Mesendoderm (in vitro differentiated cells): ENCODE results near the gene SYT1.

Source experiments
- DNase-seq: peaks from one replicate; pipeline ENCODE4 v3.0.0; 2013
- H2AK5ac ChIP-seq: 2 replicates; pipeline ENCODE4 v1.6.1; 2013; ENCODE audit warnings: low read length, inconsistent platforms
- H2BK120ac ChIP-seq: 2 replicates; pipeline ENCODE4 v1.6.1; 2013; ENCODE audit warnings: low read depth, mild to moderate bottlenecking, low read length, moderate library complexity, mixed read lengths
- H2BK15ac ChIP-seq: replicated peaks from 2 replicates; pipeline ENCODE4 v1.6.1; 2013; ENCODE audit warnings: low read depth, mild to moderate bottlenecking, moderate library complexity
- H2BK5ac ChIP-seq: 2 replicates; pipeline ENCODE4 v1.6.1; 2013; ENCODE audit warnings: low read length, inconsistent platforms
- H3K18ac ChIP-seq: 2 replicates; pipeline ENCODE4 v1.6.1; 2013; ENCODE audit warnings: mild to moderate bottlenecking, low read length, mixed read lengths
- H3K23ac ChIP-seq: one replicate; pipeline ENCODE4 v1.6.1; 2013; ENCODE audit warnings: low read length
- H3K27ac ChIP-seq: 2 replicates; pipeline ENCODE4 v1.5.1; 2013; ENCODE audit warnings: low read depth, mild to moderate bottlenecking, inconsistent platforms, low read length, moderate library complexity
- H3K27me3 ChIP-seq: 2 replicates; pipeline ENCODE4 v1.6.1; 2013; ENCODE audit warnings: low read length, control low read depth, mild to moderate bottlenecking, inconsistent platforms; ENCODE audit not compliant: insufficient read depth, poor library complexity
- H3K36me3 ChIP-seq: 2 replicates; pipeline ENCODE4 v1.6.1; 2013; ENCODE audit warnings: low read length, inconsistent platforms; ENCODE audit not compliant: control insufficient read depth, insufficient read depth
- H3K4ac ChIP-seq: one replicate; pipeline ENCODE4 v1.6.1; 2013; ENCODE audit warnings: low read depth, mild to moderate bottlenecking, low read length, moderate library complexity
- H3K4me1 ChIP-seq: 2 replicates; pipeline ENCODE4 v1.6.1; 2013; ENCODE audit warnings: low read depth, low read length, inconsistent platforms; ENCODE audit not compliant: control insufficient read depth
- H3K4me2 ChIP-seq: 2 replicates; pipeline ENCODE4 v1.6.1; 2013; ENCODE audit warnings: low read length
- H3K4me3 ChIP-seq: 2 replicates; pipeline ENCODE4 v1.5.1; 2013; ENCODE audit warnings: mild to moderate bottlenecking, low read length
- H3K56ac ChIP-seq: one replicate; pipeline ENCODE4 v1.6.1; 2013; ENCODE audit warnings: low read length
- H3K79me1 ChIP-seq: 2 replicates; pipeline ENCODE4 v1.6.1; 2013; ENCODE audit warnings: low read length, inconsistent platforms
- H3K79me2 ChIP-seq: 2 replicates; pipeline ENCODE4 v1.6.1; 2013; ENCODE audit warnings: mild to moderate bottlenecking, low read length; ENCODE audit not compliant: control insufficient read depth, insufficient read depth
- H3K9ac ChIP-seq: 2 replicates; pipeline ENCODE4 v1.6.1; 2013; ENCODE audit warnings: low read length, inconsistent platforms
- H4K5ac ChIP-seq: one replicate; pipeline ENCODE4 v1.6.1; 2013; ENCODE audit warnings: low read length
- H4K8ac ChIP-seq: one replicate; pipeline ENCODE4 v1.6.1; 2013; ENCODE audit warnings: low read depth, mild to moderate bottlenecking, control low read depth, low read length, moderate library complexity
- WGBS: extraction: QIAGEN DNeasy Blood & Tissue Kit; methylation state at CpG from one replicate; pipeline ENCODE4 v1.1.7; 2013; ENCODE audit warnings: low lambda C conversion rate, missing lambda C conversion rate; ENCODE audit not compliant: insufficient coverage; ENCODE audit errors: extremely low coverage; 5-methylcytosine and 5-hydroxymethylcytosine counted together

Gene SYT1

GRCh38 chr12:79125358-79125757, 260.8 kb downstream of the SYT1 start:
- no peak overlapping the region for H3K4ac ChIP-seq
- H3K56ac ChIP-seq, result no peak overlapping the region
- H3K9ac ChIP-seq, result no peak overlapping the region
- H4K5ac ChIP-seq, result no peak overlapping the region
- no peak overlapping the region for H3K23ac ChIP-seq
- no peaks in the 10 kb centered on the region for H3K27me3 ChIP-seq
- H2BK15ac ChIP-seq, result no peak overlapping the region
- H2AK5ac ChIP-seq, result no peak overlapping the region
- H3K27ac ChIP-seq, result no peak overlapping the region
- WGBS, result no CpG with 5 or more reads among the region's 2 CpGs
- H3K4me3 ChIP-seq, result no peak overlapping the region
- no peaks in the 10 kb centered on the region for H3K4me1 ChIP-seq
- no peak overlapping the region for H3K4me2 ChIP-seq
- no peaks in the 10 kb centered on the region for H3K79me1 ChIP-seq
- no peaks in the 10 kb centered on the region for H3K79me2 ChIP-seq
- H2BK5ac ChIP-seq, result no peak overlapping the region
- H3K18ac ChIP-seq, result no peak overlapping the region
- no peaks in the 10 kb centered on the region for H3K36me3 ChIP-seq
- H2BK120ac ChIP-seq, result no peak overlapping the region
- H4K8ac ChIP-seq, result no peak overlapping the region
- DNase-seq, result no peak

DNA sequence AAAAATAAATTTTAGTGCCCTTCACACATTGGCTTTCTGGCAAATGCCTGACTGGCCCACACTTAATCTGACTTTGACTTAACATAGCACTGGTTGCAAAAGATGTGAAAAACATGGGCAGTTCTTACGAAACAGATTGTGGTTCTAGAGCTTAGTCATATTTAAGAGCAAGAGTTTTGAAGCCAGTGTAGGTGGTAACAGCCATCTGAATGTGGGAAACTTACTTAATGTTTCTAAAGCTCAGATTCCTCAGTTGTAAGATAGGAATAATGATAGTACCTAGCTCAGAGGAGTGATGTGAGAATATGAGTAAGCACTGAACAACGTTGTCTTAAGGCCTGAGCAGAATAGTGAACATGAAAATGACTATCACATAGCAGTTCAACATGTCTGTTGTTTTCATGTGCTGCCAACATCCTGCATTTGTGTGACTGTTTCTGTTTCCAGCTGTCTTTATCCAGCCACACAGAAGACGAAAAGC, 262.7 kb downstream of the SYT1 start:
- H2BK120ac ChIP-seq, result no peak overlapping the region
- DNase-seq, result no peak
- no peak overlapping the region for H2BK5ac ChIP-seq
- no peak overlapping the region for H3K4me3 ChIP-seq
- no peaks in the 10 kb centered on the region for H3K79me1 ChIP-seq
- H4K5ac ChIP-seq, result no peak overlapping the region
- no peak overlapping the region for H3K18ac ChIP-seq
- no peak overlapping the region for H4K8ac ChIP-seq
- no peaks in the 10 kb centered on the region for H3K79me2 ChIP-seq
- no peak overlapping the region for H3K4ac ChIP-seq
- no peak overlapping the region for H2BK15ac ChIP-seq
- H3K4me2 ChIP-seq, result no peak overlapping the region
- H3K23ac ChIP-seq, result no peak overlapping the region
- no peak overlapping the region for H2AK5ac ChIP-seq
- no peaks in the 10 kb centered on the region for H3K4me1 ChIP-seq
- H3K27me3 ChIP-seq, result no peaks in the 10 kb centered on the region
- no peaks in the 10 kb centered on the region for H3K36me3 ChIP-seq
- no CpG with 5 or more reads among the region's 3 CpGs for WGBS
- no peak overlapping the region for H3K56ac ChIP-seq
- H3K27ac ChIP-seq, result no peak overlapping the region
- H3K9ac ChIP-seq, result no peak overlapping the region

DNA sequence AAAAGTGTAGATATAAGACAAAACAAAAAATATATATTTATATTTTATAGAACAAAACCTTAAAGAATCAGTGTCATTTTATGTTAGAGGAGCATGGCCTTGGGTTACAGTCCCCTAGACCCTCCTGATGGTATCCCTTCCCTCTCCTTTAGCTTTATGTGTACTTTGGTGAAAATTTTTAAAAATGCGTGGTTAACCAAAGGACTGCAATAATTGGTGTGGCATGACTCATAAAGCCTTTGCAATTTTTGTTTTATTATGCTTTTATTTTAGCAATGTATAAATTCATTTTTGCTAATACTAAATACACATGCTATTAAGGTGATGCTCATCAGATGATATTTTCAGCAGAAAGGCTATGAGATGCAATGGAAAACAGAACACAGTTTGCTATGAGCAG, 264.4 kb downstream of the SYT1 start:
- Histone ChIP-seq H4K5ac (no peak overlapping the region), H3K36me3 (no peaks in the 10 kb centered on the region), H2AK5ac (no peak overlapping the region), H3K4me1 (no peaks in the 10 kb centered on the region), H3K4me2 (no peak overlapping the region), H4K8ac (no peak overlapping the region), H3K18ac (no peak overlapping the region), H3K4me3 (no peak overlapping the region), H3K27ac (no peak overlapping the region), H3K56ac (no peak overlapping the region), H3K27me3 (no peaks in the 10 kb centered on the region), H2BK5ac (no peak overlapping the region), H2BK15ac (no peak overlapping the region), H3K9ac (no peak overlapping the region), H3K79me1 (no peaks in the 10 kb centered on the region), H2BK120ac (no peak overlapping the region), H3K23ac (no peak overlapping the region), H3K4ac (no peak overlapping the region), H3K79me2 (no peaks in the 10 kb centered on the region)
- WGBS, result no CpG with 5 or more reads among the region's 1 CpG
- DNase-seq, result no peak

DNA sequence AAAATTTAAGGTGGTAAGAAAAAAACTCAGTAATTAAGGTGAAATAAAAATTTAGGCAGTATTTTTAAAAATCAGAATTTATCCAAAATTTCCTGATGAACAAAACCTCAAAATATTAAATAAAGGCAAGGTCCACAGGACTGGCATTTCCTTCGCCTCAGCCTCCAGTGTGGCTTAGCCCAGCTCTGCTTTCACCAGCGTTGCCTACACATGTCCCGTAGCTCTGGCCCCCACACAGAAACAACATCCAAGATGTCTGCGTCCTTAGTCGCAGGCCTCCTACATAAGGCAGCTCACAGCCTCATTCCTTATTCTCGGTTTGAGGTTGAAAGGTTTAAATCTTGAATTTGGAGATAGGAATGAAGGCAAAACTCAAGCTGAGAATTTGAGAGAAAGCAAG, 274.3 kb downstream of the SYT1 start:
- Histone ChIP-seq H2BK120ac (no peak overlapping the region), H3K79me2 (no peaks in the 10 kb centered on the region), H3K23ac (no peak overlapping the region), H4K8ac (no peak overlapping the region), H3K56ac (no peak overlapping the region), H3K27me3 (no peaks in the 10 kb centered on the region), H3K4me2 (no peak overlapping the region), H4K5ac (no peak overlapping the region), H3K4me3 (no peak overlapping the region), H2BK5ac (no peak overlapping the region), H3K4me1 (no peaks in the 10 kb centered on the region), H2AK5ac (no peak overlapping the region), H3K36me3 (no peaks in the 10 kb centered on the region), H3K9ac (no peak overlapping the region), H2BK15ac (no peak overlapping the region), H3K4ac (no peak overlapping the region), H3K27ac (no peak overlapping the region), H3K79me1 (no peaks in the 10 kb centered on the region), H3K18ac (no peak overlapping the region)
- no peak for DNase-seq
- no CpG with 5 or more reads among the region's 6 CpGs for WGBS

DNA sequence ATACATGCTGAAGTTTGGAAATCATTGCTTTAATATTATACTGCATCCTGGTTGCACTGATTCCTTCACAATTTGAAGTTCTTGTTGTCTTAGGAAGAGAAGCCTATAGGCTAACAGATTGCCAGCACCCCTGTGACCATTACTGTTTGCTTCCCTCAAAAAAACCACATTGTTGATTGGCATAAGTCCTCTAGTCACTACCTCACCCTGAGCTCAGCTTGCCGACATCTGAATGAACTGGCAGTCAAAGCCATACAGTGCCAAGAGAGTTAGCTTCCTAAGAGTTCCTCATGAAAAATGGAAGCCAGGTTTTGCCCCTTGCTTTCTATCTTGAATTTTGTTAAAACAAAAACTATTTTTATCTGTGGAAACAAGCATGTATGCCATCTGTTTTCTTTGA, 276.1 kb downstream of the SYT1 start:
- Histone ChIP-seq H3K4me2 (no peak overlapping the region), H3K23ac (no peak overlapping the region), H3K27me3 (no peaks in the 10 kb centered on the region), H4K5ac (no peak overlapping the region), H3K4me1 (no peaks in the 10 kb centered on the region), H2BK15ac (no peak overlapping the region), H2BK5ac (no peak overlapping the region), H3K4me3 (no peak overlapping the region), H2BK120ac (no peak overlapping the region), H2AK5ac (no peak overlapping the region), H3K9ac (no peak overlapping the region), H3K79me1 (no peaks in the 10 kb centered on the region), H3K79me2 (no peaks in the 10 kb centered on the region), H4K8ac (no peak overlapping the region), H3K18ac (no peak overlapping the region), H3K27ac (no peak overlapping the region), H3K4ac (no peak overlapping the region), H3K56ac (no peak overlapping the region), H3K36me3 (no peaks in the 10 kb centered on the region)
- no CpG with 5 or more reads among the region's 1 CpG for WGBS
- DNase-seq, result no peak

DNA sequence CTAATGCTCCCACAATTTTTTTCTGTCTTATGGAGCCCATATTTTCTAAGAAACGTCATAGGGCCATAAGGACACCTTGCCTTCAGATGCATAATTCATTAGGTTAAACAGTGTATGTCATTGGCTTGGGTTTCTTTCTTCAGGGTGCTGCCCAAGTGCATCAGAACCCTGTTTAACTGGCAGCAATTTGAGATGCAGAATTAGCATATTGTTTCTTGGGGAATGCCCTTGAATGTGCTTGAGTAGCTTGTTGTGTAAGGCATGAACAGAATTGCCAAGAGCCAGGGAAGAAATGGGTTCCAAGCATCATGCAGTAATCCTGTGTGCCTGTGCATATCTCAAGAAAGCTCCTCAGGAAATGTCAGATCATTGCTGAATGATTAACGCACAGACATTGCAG, 277.2 kb downstream of the SYT1 start:
- H2AK5ac ChIP-seq, result no peak overlapping the region
- no peak overlapping the region for H4K8ac ChIP-seq
- H2BK120ac ChIP-seq, result no peak overlapping the region
- H3K9ac ChIP-seq, result no peak overlapping the region
- H3K27ac ChIP-seq, result no peak overlapping the region
- H3K4me2 ChIP-seq, result no peak overlapping the region
- no peak overlapping the region for H3K4ac ChIP-seq
- no peaks in the 10 kb centered on the region for H3K4me1 ChIP-seq
- H4K5ac ChIP-seq, result no peak overlapping the region
- no peaks in the 10 kb centered on the region for H3K27me3 ChIP-seq
- H3K56ac ChIP-seq, result no peak overlapping the region
- no peak overlapping the region for H2BK5ac ChIP-seq
- no CpG with 5 or more reads among the region's 2 CpGs for WGBS
- H3K79me2 ChIP-seq, result no peaks in the 10 kb centered on the region
- H2BK15ac ChIP-seq, result no peak overlapping the region
- H3K4me3 ChIP-seq, result no peak overlapping the region
- no peak overlapping the region for H3K18ac ChIP-seq
- H3K23ac ChIP-seq, result no peak overlapping the region
- no peaks in the 10 kb centered on the region for H3K36me3 ChIP-seq
- DNase-seq, result no peak
- no peaks in the 10 kb centered on the region for H3K79me1 ChIP-seq
